Common myeloid progenitor, CD34-positive (primary cell): Measurements from ENCODE around the gene RPL7L1.

ENCODE experiments used
- CTCF ChIA-PET: fragments of 350-600 bp; sonication (Branson Sonifier 250); formaldehyde crosslinking; loops from one replicate; lab custom pipeline; 2021; ENCODE audit warnings: antibody characterized with exemption; lab: Charles Lee
- POLR2A ChIA-PET: fragments of 350-600 bp; sonication (Branson Sonifier 250); formaldehyde crosslinking; loops from one replicate; lab custom pipeline; 2021; ENCODE audit warnings: antibody characterized with exemption; lab: Charles Lee
- DNase-seq, 3 donors: peaks; one replicate each; pipeline versions ENCODE4 v3.0.0 to v3.0.0-alpha.2; 2013
- H3K27ac ChIP-seq, 2 experiments: 1 replicate in 1 of 2; 2 replicates in 1 of 2; pipeline ENCODE4 v1.7.0; 2013; ENCODE audit warnings: inconsistent platforms in 2 of 2, low read length in 2 of 2, mild to moderate bottlenecking in 2 of 2, low read depth in 1 of 2, moderate library complexity in 1 of 2; ENCODE audit not compliant: severe bottlenecking in 2 of 2, insufficient read depth in 1 of 2, poor library complexity in 1 of 2
- H3K27me3 ChIP-seq, 5 experiments: replicated peaks in 2 of 5; 1 replicate in 3 of 5; 2 replicates in 2 of 5; pipeline versions ENCODE4 v1.6.1 to v1.7.0; 2013; ENCODE audit warnings: low read length in 4 of 5, mild to moderate bottlenecking in 2 of 5, moderate library complexity in 2 of 5, inconsistent platforms in 1 of 5; ENCODE audit not compliant: insufficient read depth in 5 of 5, control insufficient read depth in 4 of 5
- H3K36me3 ChIP-seq, 4 experiments: 1 replicate in 2 of 4; 2 replicates in 2 of 4; pipeline versions ENCODE4 v1.6.1 to v1.7.0; 2013; ENCODE audit warnings: low read length in 3 of 4, control low read depth in 1 of 4, mild to moderate bottlenecking in 1 of 4; ENCODE audit not compliant: control insufficient read depth in 4 of 4, insufficient read depth in 4 of 4
- H3K4me1 ChIP-seq, 4 experiments: 1 replicate in 3 of 4; 2 replicates in 1 of 4; pipeline versions ENCODE4 v1.6.1 to v1.7.1; 2013; ENCODE audit warnings: low read length in 3 of 4, mild to moderate bottlenecking in 3 of 4, control low read depth in 1 of 4, inconsistent platforms in 1 of 4, moderate library complexity in 1 of 4; ENCODE audit not compliant: control insufficient read depth in 4 of 4, insufficient read depth in 4 of 4; ENCODE audit errors: control extremely low read depth in 1 of 4
- H3K4me3 ChIP-seq, 7 experiments: 1 replicate in 4 of 7; 2 replicates in 3 of 7; pipeline versions ENCODE4 v1.5.1 to v1.7.0; 2013; ENCODE audit warnings: mild to moderate bottlenecking in 7 of 7, low read length in 6 of 7, moderate library complexity in 6 of 7, inconsistent platforms in 2 of 7, low read depth in 2 of 7, control low read depth in 1 of 7; ENCODE audit not compliant: insufficient read depth in 4 of 7, control insufficient read depth in 1 of 7; ENCODE audit errors: extremely low read depth in 1 of 7
- H3K9me3 ChIP-seq, 5 experiments: 1 replicate in 4 of 5; 2 replicates in 1 of 5; pipeline versions ENCODE4 v1.6.1 to v1.7.1; 2013; ENCODE audit warnings: low read length in 4 of 5, mild to moderate bottlenecking in 2 of 5, inconsistent platforms in 1 of 5, low read depth in 1 of 5, moderate library complexity in 1 of 5; ENCODE audit not compliant: control insufficient read depth in 4 of 5, insufficient read depth in 2 of 5; ENCODE audit errors: control extremely low read depth in 1 of 5
- WGBS: methylation state at CpG from one replicate; pipeline ENCODE4 v1.1.5; 2013; ENCODE audit not compliant: insufficient coverage; 5-methylcytosine and 5-hydroxymethylcytosine counted together

The RPL7L1 gene

GRCh38 chr6:42936398-42936797 is 57.0 kb downstream of the RPL7L1 start:
- H3K4me3 ChIP-seq, result no peak overlapping the region
- 97% methylated on average over 5 of the region's 11 CpGs for WGBS
- ChIA-PET POLR2A (no interaction called here), CTCF (interaction anchor here (0.9 to 1.0 kb wide), 2 partner anchors 24 to 233 kb away, joined by 3 to 5 read pairs; no protein-coding TSS in a partner anchor)
- no peak overlapping the region for H3K27ac ChIP-seq
- peaks cover 21 to 81% (median 55%) of the 10 kb centered on the region in 4 experiments for H3K36me3 ChIP-seq
- no peaks in the 10 kb centered on the region for H3K9me3 ChIP-seq
- H3K4me1 ChIP-seq, result peaks cover 9 to 45% (median 32%) of the 10 kb centered on the region in 4 experiments
- no peak for DNase-seq
- H3K27me3 ChIP-seq, result no peaks in the 10 kb centered on the region

- Histone ChIP-seq H3K4me3 (no peak overlapping the region), H3K27ac (no peak overlapping the region), H3K27me3 (no peaks in the 10 kb centered on the region), H3K4me1 (peaks cover 6 to 32% (median 19%) of the 10 kb centered on the region in 4 experiments), H3K36me3 (peaks cover 21 to 73% (median 51%) of the 10 kb centered on the region in 4 experiments), H3K9me3 (no peaks in the 10 kb centered on the region)
- no peak for DNase-seq
- 95% methylated on average over 12 of the region's 13 CpGs for WGBS
- POLR2A ChIA-PET, result interaction anchor here (0.6 kb wide), 1 partner anchor 9 kb away, joined by 3 read pairs; no protein-coding TSS in a partner anchor
- CTCF ChIA-PET, result interaction anchor here (0.9 to 1.6 kb wide), 4 partner anchors 9 to 232 kb away, joined by 3 to 5 read pairs (median 4); no protein-coding TSS in a partner anchor
These were observed 58.4 kb downstream of the RPL7L1 start for GRCh38 chr6:42937548-42938427.

- WGBS, result 100% methylated on average over 2 of the region's 5 CpGs
- ChIA-PET POLR2A (interaction anchor here (1.5 kb wide), 1 partner anchor 46 kb away, joined by 3 read pairs; the partner anchor contains the start of gene PPP2R5D), CTCF (interaction anchor here (1.6 kb wide), 1 partner anchor 8 kb away, joined by 4 read pairs; no protein-coding TSS in a partner anchor)
- H3K4me3 ChIP-seq, result no peak overlapping the region
- H3K9me3 ChIP-seq, result no peaks in the 10 kb centered on the region
- H3K4me1 ChIP-seq, result peaks cover 5 to 26% (median 13%) of the 10 kb centered on the region in 4 experiments
- DNase-seq, result no peak
- H3K27me3 ChIP-seq, result no peaks in the 10 kb centered on the region
- H3K27ac ChIP-seq, result no peak overlapping the region
- H3K36me3 ChIP-seq, result peaks cover 21 to 70% (median 52%) of the 10 kb centered on the region in 4 experiments
These were observed 59.0 kb downstream of the RPL7L1 start for GRCh38 chr6:42938428-42938796.

GRCh38 chr6:42938987-42939809 is 59.8 kb downstream of the RPL7L1 start:
- Histone ChIP-seq H3K36me3 (peaks cover 19 to 71% (median 55%) of the 10 kb centered on the region in 4 experiments), H3K27ac (peak overlapping the region in 1 of 2 experiments; percentile 16)
- POLR2A ChIA-PET, result interaction anchor here (1.5 kb wide), 1 partner anchor 45 kb away, joined by 3 read pairs; the partner anchor contains the start of gene PPP2R5D

More at GRCh38 chr6:42938987-42939809, 59.8 kb downstream of the RPL7L1 start:
- CTCF ChIA-PET, result interaction anchor here (1.3 kb wide), 1 partner anchor 37 kb away, joined by 3 read pairs; no protein-coding TSS in a partner anchor
- H3K27me3 ChIP-seq, result no peaks in the 10 kb centered on the region
- H3K4me3 ChIP-seq, result no peak overlapping the region
- WGBS, result 96% methylated on average over 8 of the region's 9 CpGs
- peaks cover 3 to 18% (median 12%) of the 10 kb centered on the region in 4 experiments for H3K4me1 ChIP-seq
- H3K9me3 ChIP-seq, result no peaks in the 10 kb centered on the region
- DNase-seq, result no peak
